Measurements from ENCODE around the gene PHETA1.
A peak's percentile ranks its signal among the peaks of the same experiment; 100 is the strongest.

Gene PHETA1
- total RNA-seq: 1.8 to 2.2 reads per million in 2 donors

GRCh38 chr12:111368788-111369495 is at the start of gene PHETA1:
PHETA1 (minus strand) TSS chr12:111369095; CDS start chr12:111363427, 5,668 bp downstream.
- peak; percentile 46 to 74 (median 61) for DNase-seq

GRCh38 chr12:111418594-111418880 is 49.6 kb upstream of the PHETA1 start:
- no peak for DNase-seq

GRCh38 chr12:111417784-111418593 is 49.1 kb upstream of the PHETA1 start:
- DNase-seq: no peak

GRCh38 chr12:111417290-111417689 is 48.4 kb upstream of the PHETA1 start:
- no peak for DNase-seq

GRCh38 chr12:111414711-111415252 is 45.9 kb upstream of the PHETA1 start:
- DNase-seq: no peak

GRCh38 chr12:111413442-111414086 is 44.7 kb upstream of the PHETA1 start:
- DNase-seq: no peak

- DNase-seq: no peak
Measured at GRCh38 chr12:111412830-111413441, 44.0 kb upstream of the PHETA1 start.

- DNase-seq: no peak
Measured at GRCh38 chr12:111412007-111412829, 43.3 kb upstream of the PHETA1 start.

GRCh38 chr12:111411185-111411764 is 42.4 kb upstream of the PHETA1 start:
- DNase-seq: peak in 1 of 5 experiments; percentile 53

GRCh38 chr12:111410431-111411184 is 41.7 kb upstream of the PHETA1 start:
- no peak for DNase-seq

- peak in 1 of 5 experiments; percentile 25 for DNase-seq
Measured at GRCh38 chr12:111409780-111410430, 41.0 kb upstream of the PHETA1 start.

- DNase-seq: no peak
Measured at GRCh38 chr12:111409403-111409779, 40.5 kb upstream of the PHETA1 start.

GRCh38 chr12:111408686-111409402 is 39.9 kb upstream of the PHETA1 start:
- DNase-seq: no peak

GRCh38 chr12:111408116-111408440 is 39.2 kb upstream of the PHETA1 start:
- DNase-seq: no peak

GRCh38 chr12:111407377-111408115 is 38.7 kb upstream of the PHETA1 start:
- DNase-seq: no peak

- DNase-seq: peak in 4 of 5 experiments; percentile 31 to 59 (median 46)
Measured at GRCh38 chr12:111406474-111407376, 37.8 kb upstream of the PHETA1 start.

- peak in 3 of 5 experiments; percentile 68 to 85 (median 77) for DNase-seq
Measured at GRCh38 chr12:111405859-111406473, 37.1 kb upstream of the PHETA1 start, which contains the start of gene SH2B3. SH2B3 (plus strand) TSS chr12:111405923; CDS start chr12:111418146, 12,223 bp downstream.

All from T-helper 2 cell (primary cell).